PC-9 (cell line): Measurements from ENCODE around the gene PARP3. TPM values are rescaled to one million over a fixed set of nuclear protein-coding genes. Genes with fewer than 3 reads are reported as not detected.

Source experiments
- BruUV-seq: library from RNA; stranded (reverse); fragments of 400-500 nt; replicated peaks from 2 replicates; lab custom pipeline; 2021; lab: Mats Ljungman, UMichigan
- CTCF ChIA-PET: fragments of 300-600 bp; sonication (Branson Sonifier 250); formaldehyde crosslinking; loops from one replicate; lab custom pipeline; 2022; ENCODE audit warnings: antibody characterized with exemption; lab: Charles Lee
- POLR2A ChIA-PET: fragments of 300-600 bp; sonication (Branson Sonifier 250); formaldehyde crosslinking; loops from one replicate; lab custom pipeline; 2022; ENCODE audit warnings: antibody characterized with exemption; ENCODE audit not compliant: unreplicated experiment; lab: Charles Lee
- DNase-seq, 2 experiments: peaks; one replicate each; pipeline versions ENCODE4 v3.0.0 to v3.0.0-alpha.2; 2015 to 2022; ENCODE audit warnings: mixed read lengths in 1 of 2
- H2AFZ ChIP-seq: fragments of 200-600 bp; sonication (generic); 2 replicates; pipeline ENCODE4 v1.8.1; 2017; ENCODE audit warnings: antibody characterized with exemption
- H3F3A ChIP-seq: fragments of 200-600 bp; sonication (generic); 2 replicates; pipeline ENCODE4 v1.8.1; 2017; ENCODE audit warnings: antibody characterized with exemption, mild to moderate bottlenecking, low read depth; ENCODE audit not compliant: insufficient read depth
- H3K27ac ChIP-seq: fragments of 200-600 bp; sonication (generic); 2 replicates; pipeline ENCODE4 v1.6.1; 2016; ENCODE audit warnings: mixed run types
- H3K27me3 ChIP-seq: fragments of 200-600 bp; sonication (generic); 2 replicates; pipeline ENCODE4 v1.6.1; 2016; ENCODE audit warnings: low read depth, mixed run types; ENCODE audit not compliant: insufficient read depth
- H3K36me3 ChIP-seq: fragments of 200-600 bp; sonication (generic); 2 replicates; pipeline ENCODE4 v1.6.1; 2016; ENCODE audit warnings: low read depth, mixed run types
- H3K4me1 ChIP-seq: fragments of 200-600 bp; sonication (generic); replicated peaks from 2 replicates; pipeline ENCODE4 v1.6.1; 2016; ENCODE audit warnings: mixed run types; ENCODE audit not compliant: insufficient read depth
- H3K4me2 ChIP-seq: fragments of 200-600 bp; sonication (generic); 2 replicates; pipeline ENCODE4 v1.6.1; 2017; ENCODE audit warnings: mixed run types
- H3K4me3 ChIP-seq: fragments of 200-600 bp; sonication (generic); 2 replicates; pipeline ENCODE4 v1.6.1; 2016; ENCODE audit warnings: mixed run types
- H3K79me2 ChIP-seq: fragments of 200-600 bp; sonication (generic); 2 replicates; pipeline ENCODE4 v1.6.1; 2017; ENCODE audit warnings: low read depth, mixed run types
- H3K9me2 ChIP-seq: fragments of 200-600 bp; sonication (generic); 2 replicates; pipeline ENCODE4 v1.8.1; 2017; ENCODE audit warnings: mild to moderate bottlenecking; ENCODE audit not compliant: insufficient read depth
- H3K9me3 ChIP-seq: fragments of 200-600 bp; sonication (generic); 2 replicates; pipeline ENCODE4 v1.8.1; 2016; ENCODE audit warnings: low read depth; ENCODE audit not compliant: insufficient read depth
- H4K20me1 ChIP-seq: fragments of 200-600 bp; sonication (generic); 2 replicates; pipeline ENCODE4 v1.8.1; 2017; ENCODE audit not compliant: insufficient read depth
- CTCF ChIP-seq: fragments of 200-600 bp; sonication (generic); conservative IDR thresholded peaks from 2 replicates; pipeline ENCODE4 v1.6.1; 2017; ENCODE audit warnings: mixed run types, antibody characterized with exemption, mild to moderate bottlenecking, moderate library complexity
- EZH2 ChIP-seq: fragments of 200-600 bp; sonication (generic); IDR thresholded peaks from 2 replicates; pipeline ENCODE4 v1.8.0; 2017; ENCODE audit warnings: antibody characterized with exemption, low read depth
- intact Hi-C: fragments of 100-400 bp; cut with micrococcal nuclease; formaldehyde crosslinking; loops from one replicate; pipeline ENCODE4 v1.10.0; 2022; ENCODE audit not compliant: unreplicated experiment
- total RNA-seq: library from RNA; stranded (reverse); gene quantifications from 2 replicates; pipeline ENCODE4 v1.2.3, GENCODE V29; 2021

The PARP3 gene
- total RNA-seq, 1 experiment from 2014 or later, result 24.4 TPM

DNA sequence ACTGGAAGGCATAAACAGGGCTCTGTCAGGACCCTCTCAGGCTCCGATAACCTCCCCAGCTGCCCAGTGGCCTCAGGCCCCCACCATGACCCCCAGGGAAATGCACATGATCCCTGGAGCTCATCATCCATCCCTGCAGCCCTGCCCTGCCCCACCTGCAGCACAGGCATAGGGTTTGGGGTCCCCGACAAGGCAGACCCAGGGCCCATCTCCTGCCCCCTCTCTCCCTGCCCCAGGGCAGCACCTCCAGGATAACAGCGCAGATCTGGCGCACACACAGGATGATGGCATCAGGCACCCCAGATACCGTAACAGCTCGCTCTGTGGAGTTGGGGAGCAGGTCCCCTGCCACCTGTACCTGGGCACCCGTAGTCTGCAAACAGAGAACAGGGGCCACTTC is 17.5 kb downstream of the PARP3 start:
- H3K27ac ChIP-seq, result no peak overlapping the region
- no TSS peak for BruUV-seq
- no peak overlapping the region for H3K4me2 ChIP-seq
- no peaks in the 10 kb centered on the region for H3K9me2 ChIP-seq
- H4K20me1 ChIP-seq, result no peaks in the 10 kb centered on the region
- H3K79me2 ChIP-seq, result no peaks in the 10 kb centered on the region
- no peaks in the 10 kb centered on the region for H3F3A ChIP-seq
- no peak overlapping the region for H3K4me3 ChIP-seq
- ChIA-PET CTCF (no interaction called here), POLR2A (no interaction called here)
- intact Hi-C loops, result no loop called here
- no peak for TF ChIP-seq EZH2
- no peak for TF ChIP-seq CTCF
- no peaks in the 10 kb centered on the region for H3K36me3 ChIP-seq
- H3K27me3 ChIP-seq, result no peaks in the 10 kb centered on the region; the same call in 1 of the 2 replicates
- no peaks in the 10 kb centered on the region for H3K4me1 ChIP-seq
- H3K9me3 ChIP-seq, result no peaks in the 10 kb centered on the region
- no peak for DNase-seq
- no peak overlapping the region for H2AFZ ChIP-seq

DNA sequence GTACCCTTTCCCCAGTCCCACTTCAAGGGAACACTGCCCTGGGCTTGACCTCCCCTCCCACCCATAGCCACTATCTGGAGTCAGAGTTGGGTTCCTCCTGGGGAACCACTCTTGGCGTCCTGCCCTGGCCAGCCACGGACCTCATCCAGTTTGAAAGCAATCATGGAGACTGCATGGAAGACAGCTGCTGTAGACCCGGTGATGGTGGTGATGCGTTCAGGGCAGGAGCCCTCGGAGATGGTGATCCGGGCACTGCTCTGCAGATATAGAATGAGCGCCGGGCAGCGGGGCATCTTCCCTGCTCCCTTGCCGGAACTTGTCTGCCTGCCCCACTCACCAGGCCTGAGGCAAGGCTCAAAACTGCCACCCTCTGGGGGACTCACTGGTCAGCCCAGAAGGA is 18.2 kb downstream of the PARP3 start:
- POLR2A ChIA-PET, result no interaction called here
- Histone ChIP-seq H4K20me1 (no peaks in the 10 kb centered on the region), H3F3A (no peaks in the 10 kb centered on the region), H3K4me2 (no peak overlapping the region), H3K27ac (no peak overlapping the region), H3K9me3 (no peaks in the 10 kb centered on the region), H3K4me1 (no peaks in the 10 kb centered on the region), H3K36me3 (no peaks in the 10 kb centered on the region), H2AFZ (no peak overlapping the region), H3K27me3 (no peaks in the 10 kb centered on the region), H3K9me2 (no peaks in the 10 kb centered on the region), H3K79me2 (no peaks in the 10 kb centered on the region), H3K4me3 (no peak overlapping the region)
- no peak for DNase-seq
- intact Hi-C loops, result no loop called here
- no TSS peak for BruUV-seq
- TF ChIP-seq CTCF (no peak), EZH2 (no peak)
- CTCF ChIA-PET, result no interaction called here

DNA sequence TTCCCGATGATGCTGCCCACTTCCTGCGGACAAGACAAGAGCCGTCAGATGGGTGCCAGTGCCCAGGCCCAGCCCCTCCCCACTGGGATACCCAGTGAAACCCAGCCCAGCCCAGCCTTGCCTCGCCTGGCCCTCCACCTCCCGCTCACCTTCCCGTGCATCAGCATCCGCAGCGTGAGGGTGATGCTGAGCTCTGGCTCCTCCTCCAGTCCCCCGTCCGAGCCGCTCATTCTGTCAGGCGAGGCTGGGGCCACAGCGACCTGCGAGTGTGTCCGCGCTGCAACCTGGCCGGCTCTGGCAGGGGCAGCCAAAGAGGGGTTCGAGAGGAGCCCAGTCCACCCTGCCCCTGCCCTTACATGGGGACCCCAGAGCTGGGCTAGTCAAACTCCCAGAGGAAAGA is 18.8 kb downstream of the PARP3 start:
- DNase-seq, result no peak
- ChIA-PET CTCF (no interaction called here), POLR2A (no interaction called here)
- Histone ChIP-seq H3K9me2 (no peaks in the 10 kb centered on the region), H3K79me2 (no peaks in the 10 kb centered on the region), H4K20me1 (no peaks in the 10 kb centered on the region), H3K4me1 (no peaks in the 10 kb centered on the region), H3K27me3 (no peaks in the 10 kb centered on the region), H3K36me3 (no peaks in the 10 kb centered on the region), H3K9me3 (no peaks in the 10 kb centered on the region), H3F3A (no peaks in the 10 kb centered on the region), H2AFZ (no peak overlapping the region), H3K4me2 (no peak overlapping the region), H3K4me3 (no peak overlapping the region), H3K27ac (no peak overlapping the region)
- TF ChIP-seq CTCF, result no peak
- no peak for TF ChIP-seq EZH2
- intact Hi-C loops, result no loop called here
- BruUV-seq, result no TSS peak
